HG02973 (cell line): ENCODE data around the gene ADGRG1.
A peak's percentile ranks its signal among the peaks of the same experiment; 100 is the strongest.

Source experiments
- ATAC-seq: cut with Tn5 transposase; IDR thresholded peaks from one replicate; pipeline ENCODE4 v1.9.1; 2021; ENCODE audit warnings: moderate library complexity; ENCODE audit not compliant: unreplicated experiment

The ADGRG1 gene

DNA sequence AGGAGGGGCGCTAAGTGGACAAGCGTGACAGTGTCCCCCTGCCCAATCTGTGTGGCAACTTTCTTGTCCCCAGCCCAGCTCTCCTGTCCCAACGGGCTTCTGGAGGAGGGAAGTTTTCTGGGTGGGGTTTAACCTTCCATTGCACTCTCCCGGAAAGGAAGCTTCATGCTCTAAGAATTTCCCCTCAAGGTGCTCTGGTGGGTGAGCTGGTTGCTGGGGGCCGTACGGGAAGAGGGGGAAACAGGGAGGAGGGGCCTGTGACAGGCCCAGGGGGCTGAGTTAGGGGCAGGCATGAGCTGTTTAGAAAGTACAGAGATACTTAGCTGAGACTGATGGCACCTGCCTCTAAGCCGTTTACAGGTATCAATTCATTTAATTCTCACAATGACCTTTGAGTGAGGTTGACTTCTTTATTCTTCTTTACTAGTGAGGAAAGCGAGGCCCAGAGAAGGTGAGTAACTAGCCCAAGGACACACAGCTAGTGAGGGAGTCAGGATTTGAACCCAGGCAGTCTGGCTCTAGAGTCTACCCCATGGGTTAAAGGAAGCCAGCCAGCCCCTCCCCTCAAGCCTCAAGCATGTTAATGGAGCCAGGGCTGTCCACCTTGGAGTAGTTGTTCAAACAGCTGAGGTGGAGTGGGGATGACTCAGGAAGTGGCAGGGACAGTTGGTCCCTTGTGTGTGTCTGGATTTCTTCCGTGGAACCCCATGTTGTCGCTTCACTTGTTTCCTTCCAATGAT, 18.9 kb downstream of the ADGRG1 start:
- no peak for ATAC-seq

DNA sequence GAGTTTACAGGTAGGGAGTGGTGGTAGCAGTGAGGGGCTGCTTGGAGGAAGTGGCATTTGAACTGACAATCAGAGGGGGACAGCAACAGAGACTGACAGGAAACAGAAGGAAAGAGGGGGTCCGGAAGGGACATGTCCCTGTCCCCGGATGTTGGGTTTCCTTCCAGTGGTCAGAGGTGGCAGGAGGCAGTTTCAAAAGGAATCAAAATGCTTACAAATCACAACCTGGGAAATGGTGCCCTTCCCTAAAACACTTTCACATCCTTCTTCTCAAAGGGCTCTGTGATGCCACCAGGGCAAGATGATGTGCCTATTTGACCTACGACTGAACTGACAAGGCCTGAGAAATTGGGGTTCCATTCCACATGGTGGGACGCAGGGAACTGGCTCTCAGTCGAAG, 19.7 kb downstream of the ADGRG1 start:
- no peak for ATAC-seq

DNA sequence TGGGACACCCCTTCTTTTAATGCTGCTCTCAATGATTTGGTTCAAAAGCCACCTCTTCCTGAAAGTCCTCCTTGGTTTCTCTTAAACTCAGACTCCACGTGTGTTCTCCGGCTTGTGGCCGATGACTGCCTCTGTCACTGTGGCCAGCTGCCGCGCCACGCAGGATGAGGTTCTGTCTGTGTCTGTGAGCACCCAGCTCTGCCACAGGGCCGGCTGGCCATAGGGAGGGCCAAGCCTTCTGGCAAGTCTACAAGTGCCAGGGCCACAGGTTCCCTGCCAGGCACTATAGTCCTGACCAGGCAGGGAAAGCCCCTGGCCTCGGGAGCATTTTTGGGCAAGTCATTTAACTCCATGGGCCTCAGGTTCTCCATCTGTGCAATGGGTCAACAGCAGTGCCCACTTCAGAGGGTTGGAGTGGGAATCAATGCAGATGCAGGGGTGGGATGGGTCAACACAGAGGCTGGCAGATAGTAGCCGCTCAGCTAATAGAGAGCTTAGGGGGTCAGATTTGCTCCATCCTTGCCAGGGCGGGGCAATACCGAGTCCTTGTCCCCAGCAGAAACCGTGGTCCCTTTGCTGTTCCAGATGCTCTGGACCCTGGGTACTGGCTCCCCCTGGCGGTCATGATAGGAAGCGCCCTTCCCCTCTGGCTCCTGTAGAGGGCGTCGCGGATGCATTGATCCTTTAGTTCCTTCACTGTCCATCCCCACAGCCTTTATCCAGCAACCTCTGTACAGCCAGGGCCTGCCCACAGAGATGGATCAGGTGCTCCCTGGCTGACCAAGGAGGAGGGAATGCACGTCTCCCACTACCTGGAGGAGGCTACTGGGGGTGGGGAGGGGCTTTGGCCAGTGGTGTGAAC, 20.4 kb downstream of the ADGRG1 start:
- peak; percentile 40 for ATAC-seq

DNA sequence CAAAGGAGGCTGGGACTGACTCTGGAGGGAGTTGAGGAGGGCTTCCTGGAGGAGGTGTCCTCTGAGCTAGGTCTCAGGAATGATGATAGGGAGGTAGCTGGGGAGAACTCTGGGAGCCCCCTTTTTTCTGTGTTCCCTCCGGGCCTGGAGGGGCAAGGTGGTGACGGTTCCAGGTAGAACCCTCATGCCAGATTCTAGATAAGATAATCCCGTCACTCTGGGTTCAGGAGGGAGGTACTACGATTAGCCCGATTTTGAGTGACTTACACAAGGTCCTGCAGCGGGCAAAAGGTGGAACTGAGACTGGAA, 21.0 kb downstream of the ADGRG1 start:
- ATAC-seq: no peak

DNA sequence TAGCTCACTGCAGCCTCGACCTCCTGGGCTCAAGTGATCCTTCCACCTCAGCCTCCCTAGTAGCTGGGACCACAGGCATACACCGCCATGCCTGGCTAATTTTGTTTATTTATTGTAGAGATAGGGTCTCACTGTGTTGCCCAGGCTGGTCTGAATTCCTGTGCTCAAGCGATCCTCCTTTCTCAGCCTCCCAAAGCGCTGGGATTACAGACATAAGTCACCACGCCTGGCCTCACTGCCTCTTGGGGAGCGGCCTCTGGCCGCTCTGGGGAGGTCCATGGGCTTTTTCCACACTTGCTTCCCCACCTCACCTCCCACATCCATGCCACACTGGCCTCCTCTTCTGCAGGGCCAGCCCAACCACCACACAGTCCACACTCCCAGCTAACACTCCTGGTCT, 21.4 kb downstream of the ADGRG1 start:
- no peak for ATAC-seq

DNA sequence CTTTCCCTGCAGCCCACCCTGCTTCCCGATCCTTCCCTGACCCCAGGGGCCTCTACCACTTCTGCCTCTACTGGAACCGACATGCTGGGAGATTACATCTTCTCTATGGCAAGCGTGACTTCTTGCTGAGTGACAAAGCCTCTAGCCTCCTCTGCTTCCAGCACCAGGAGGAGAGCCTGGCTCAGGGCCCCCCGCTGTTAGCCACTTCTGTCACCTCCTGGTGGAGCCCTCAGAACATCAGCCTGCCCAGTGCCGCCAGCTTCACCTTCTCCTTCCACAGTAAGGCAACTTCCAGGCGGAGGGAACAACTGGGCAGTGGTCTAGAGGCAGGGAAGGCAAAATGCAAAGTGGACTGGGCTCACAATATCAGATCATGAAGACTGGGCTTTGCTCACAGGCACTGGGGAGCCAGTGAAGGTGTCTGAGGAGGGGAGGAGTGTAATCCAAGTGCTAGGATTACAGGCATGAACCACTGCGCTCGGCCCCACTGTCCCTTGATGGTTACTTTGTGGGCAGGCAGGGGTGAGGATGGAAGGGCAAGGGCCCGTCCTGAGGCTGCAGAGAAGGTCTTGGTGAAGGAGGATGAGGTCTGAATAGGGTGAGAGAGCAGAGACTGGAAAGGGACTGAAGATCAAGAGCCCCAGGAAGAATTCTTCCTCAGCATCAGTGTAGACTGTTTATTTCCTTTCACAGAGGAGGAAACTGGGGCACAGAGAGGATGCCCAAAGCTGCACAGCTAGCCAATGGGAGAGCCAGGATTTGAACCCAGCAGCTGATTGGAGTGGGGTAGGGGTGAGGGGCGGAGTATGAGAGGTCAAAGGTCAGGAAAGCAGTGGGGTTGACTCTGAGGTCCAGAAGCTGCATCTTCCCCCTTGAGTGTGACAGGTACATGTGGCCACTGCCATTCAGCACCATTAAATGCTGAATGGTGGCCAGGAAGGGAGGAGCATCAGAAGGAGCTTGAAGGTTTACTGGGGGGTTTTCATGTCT, 23.2 kb downstream of the ADGRG1 start:
- ATAC-seq: no peak

DNA sequence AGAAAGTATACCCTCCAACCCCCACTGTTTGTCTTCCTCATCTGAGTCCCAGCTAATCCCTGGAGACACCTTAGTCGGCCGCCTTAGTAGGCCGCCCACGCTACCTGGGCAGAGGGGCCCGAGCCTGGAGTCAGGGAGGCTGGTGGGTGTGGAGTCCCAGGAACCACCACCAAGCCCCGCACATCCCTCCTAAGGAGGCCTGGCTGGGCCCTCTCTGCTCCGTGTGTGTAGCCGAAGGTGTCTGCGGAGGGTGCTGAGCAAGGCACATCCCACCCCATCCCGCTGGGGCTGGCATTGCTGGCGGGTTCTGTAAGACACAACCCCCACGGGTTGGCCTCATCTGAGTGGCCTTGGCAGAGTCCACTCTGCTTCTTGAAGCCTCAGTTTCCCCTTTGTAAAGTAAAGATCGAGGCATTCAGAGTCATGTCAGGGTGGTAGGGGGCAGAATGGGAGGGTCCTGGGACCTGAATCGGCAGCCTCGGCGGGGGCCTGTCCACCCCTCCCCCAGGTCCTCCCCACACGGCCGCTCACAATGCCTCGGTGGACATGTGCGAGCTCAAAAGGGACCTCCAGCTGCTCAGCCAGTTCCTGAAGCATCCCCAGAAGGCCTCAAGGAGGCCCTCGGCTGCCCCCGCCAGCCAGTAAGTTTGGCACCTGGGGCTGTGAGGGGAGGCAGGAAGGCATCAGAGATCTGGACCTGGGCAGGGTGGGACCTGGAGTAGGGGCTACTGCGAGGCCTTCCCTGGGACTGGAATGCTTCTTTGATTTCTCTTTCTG, 24.5 kb downstream of the ADGRG1 start:
- ATAC-seq: no peak

DNA sequence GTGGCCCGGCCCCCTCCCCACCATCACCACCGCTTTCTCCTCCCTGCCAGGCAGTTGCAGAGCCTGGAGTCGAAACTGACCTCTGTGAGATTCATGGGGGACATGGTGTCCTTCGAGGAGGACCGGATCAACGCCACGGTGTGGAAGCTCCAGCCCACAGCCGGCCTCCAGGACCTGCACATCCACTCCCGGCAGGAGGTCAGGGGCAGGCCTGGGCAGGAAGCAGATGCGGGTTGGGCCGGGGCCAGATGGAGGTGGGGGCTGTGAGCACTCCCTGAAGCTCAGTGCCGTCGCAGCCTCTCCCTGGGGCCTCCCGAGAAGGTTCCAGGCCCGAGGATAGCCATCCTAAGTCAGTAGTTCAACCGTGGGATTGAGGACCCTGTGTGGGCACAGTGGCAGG, 25.5 kb downstream of the ADGRG1 start:
- no peak for ATAC-seq

DNA sequence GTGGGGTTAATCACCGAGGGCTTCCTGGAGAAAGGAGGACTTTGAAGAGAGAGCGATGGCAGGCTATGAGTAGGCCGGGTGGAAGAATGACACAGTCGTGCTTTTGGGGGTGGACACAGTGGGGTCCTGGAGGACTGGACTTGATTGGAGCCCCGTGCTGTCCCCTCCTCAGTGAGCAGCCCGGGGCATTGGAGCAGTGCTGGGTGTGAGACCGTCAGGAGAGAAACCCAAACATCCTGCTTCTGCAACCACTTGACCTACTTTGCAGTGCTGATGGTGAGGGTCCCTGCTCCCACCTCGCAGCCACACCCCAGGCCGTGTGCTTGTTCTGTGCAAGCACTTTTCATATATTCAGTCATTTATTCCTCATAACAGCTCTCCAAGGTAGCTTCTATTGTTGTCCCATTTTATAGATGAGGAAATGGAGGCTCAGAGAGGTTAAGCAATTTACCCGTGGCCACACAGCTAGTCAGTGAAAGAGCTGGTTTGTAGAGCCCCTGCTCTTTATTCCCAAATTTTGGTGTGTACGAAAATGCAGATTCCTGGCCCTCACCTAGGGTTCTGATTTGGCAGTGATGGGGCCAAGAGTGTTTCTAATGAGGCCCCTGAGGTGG, 28.0 kb downstream of the ADGRG1 start:
- ATAC-seq: no peak

DNA sequence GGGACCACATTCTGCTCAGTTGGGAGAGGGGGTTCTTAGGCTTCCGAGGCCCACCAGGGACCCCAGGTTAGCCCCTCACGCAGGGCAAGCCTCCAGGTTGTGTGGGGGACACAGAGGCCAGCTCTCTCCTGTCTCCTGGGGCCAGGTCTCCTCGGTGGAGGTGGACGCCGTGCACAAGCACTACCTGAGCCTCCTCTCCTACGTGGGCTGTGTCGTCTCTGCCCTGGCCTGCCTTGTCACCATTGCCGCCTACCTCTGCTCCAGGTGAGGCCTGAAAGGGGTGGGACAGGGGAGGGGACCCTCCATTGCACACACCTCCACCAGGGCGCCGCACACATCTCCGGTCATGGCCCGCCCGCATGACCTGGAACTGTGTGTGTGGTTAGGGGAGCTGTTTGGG, 28.8 kb downstream of the ADGRG1 start:
- no peak for ATAC-seq

DNA sequence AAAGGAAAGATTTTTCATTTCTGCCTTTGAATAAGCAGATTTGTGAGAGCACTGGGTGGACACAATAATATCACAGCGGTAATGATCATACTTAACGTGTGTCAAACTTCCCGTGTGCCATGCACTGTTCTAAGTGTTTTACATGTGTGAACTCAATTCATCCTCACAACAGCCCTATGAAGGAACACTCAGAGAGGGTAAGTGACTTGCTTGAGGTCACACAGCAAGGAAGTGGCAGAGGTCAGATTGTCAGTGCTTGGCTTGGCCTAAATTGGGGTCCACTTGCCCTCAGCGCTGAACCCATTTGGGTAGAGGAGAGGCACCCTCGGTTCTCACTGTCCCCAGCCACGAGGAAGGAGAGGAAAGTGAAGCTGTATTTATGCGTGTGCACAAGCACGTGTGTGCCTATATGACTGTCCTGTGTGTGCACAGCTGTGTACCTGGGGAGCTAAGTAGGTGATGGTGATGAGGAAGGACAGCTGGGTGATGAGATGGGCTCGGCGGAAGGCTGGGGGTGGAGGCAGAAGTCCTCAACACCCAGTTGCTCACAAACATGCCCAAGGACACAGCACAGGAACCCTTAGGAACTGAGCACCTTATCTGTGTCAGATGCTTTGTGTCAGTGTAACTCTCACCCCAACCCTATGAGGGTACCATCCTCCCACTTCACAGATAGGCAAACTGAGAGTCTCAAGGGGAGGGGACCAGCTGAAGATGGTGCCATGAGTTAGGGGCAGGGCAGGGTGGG, 29.9 kb downstream of the ADGRG1 start:
- no peak for ATAC-seq

DNA sequence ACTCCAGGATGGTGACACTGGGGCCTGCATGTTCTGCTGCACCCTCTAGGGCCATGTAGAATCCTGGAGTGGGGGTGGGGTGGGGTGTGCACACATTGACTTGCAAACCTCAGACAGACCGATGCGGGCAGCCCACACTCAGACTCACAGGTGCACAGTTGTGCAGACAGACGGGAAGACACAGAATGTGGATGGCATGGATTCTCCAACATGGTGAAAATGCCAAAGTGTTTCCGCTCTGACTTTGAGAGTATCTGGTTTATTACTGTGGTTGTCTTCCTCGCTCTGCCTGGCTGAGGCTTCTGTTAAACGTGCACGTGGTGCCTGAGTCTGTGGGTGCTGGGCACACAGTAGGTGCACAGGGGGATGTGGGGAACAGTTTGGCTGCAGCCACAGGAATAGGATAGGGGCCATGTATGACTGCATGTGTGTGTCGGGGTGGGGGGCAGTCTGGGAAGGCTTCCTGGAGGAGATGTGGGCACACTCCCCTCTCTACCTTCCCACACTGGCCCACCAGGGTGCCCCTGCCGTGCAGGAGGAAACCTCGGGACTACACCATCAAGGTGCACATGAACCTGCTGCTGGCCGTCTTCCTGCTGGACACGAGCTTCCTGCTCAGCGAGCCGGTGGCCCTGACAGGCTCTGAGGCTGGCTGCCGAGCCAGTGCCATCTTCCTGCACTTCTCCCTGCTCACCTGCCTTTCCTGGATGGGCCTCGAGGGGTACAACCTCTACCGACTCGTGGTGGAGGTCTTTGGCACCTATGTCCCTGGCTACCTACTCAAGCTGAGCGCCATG, 30.6 kb downstream of the ADGRG1 start:
- no peak for ATAC-seq

DNA sequence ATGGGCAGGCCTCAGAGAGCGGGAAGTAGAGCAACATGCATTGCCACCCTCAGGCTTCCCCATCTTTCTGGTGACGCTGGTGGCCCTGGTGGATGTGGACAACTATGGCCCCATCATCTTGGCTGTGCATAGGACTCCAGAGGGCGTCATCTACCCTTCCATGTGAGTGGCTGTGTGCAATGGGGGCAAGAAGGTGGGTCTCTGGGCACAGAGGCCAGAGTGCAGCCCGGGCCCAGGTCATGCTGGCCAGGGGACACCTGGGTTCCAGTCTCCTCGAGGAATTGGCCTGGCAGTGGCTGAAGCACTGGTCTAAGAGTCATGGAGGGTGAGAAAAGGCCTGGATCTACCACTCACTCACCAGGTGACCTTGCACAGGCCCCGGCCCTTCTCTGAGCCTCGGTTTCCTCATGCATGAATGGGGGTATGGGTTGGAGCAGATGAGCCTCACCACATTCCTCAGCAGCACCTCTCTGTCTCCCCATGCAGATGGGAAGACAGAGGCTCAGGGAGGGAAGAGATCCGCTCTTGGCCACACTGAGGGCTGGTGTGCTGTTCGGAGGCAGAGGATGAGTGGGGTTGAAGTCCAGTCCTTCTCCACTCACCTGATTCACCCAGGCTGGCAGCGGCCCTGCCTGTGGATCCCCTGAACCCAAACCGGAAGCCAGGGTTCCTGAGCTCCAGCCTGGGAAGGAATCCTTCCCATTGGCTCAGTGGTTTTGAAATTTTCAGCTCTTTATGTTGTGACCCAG, 32.5 kb downstream of the ADGRG1 start:
- no peak for ATAC-seq

DNA sequence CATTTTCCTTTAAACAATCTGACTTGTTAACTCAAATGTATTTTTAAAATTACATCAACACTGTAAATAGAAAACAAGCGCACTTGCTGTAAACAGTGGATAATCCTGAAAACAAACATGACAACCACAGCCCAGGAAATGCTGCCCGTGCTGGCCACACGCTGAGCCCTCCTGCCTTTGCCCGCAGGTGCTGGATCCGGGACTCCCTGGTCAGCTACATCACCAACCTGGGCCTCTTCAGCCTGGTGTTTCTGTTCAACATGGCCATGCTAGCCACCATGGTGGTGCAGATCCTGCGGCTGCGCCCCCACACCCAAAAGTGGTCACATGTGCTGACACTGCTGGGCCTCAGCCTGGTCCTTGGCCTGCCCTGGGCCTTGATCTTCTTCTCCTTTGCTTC, 33.1 kb downstream of the ADGRG1 start:
- ATAC-seq: no peak

DNA sequence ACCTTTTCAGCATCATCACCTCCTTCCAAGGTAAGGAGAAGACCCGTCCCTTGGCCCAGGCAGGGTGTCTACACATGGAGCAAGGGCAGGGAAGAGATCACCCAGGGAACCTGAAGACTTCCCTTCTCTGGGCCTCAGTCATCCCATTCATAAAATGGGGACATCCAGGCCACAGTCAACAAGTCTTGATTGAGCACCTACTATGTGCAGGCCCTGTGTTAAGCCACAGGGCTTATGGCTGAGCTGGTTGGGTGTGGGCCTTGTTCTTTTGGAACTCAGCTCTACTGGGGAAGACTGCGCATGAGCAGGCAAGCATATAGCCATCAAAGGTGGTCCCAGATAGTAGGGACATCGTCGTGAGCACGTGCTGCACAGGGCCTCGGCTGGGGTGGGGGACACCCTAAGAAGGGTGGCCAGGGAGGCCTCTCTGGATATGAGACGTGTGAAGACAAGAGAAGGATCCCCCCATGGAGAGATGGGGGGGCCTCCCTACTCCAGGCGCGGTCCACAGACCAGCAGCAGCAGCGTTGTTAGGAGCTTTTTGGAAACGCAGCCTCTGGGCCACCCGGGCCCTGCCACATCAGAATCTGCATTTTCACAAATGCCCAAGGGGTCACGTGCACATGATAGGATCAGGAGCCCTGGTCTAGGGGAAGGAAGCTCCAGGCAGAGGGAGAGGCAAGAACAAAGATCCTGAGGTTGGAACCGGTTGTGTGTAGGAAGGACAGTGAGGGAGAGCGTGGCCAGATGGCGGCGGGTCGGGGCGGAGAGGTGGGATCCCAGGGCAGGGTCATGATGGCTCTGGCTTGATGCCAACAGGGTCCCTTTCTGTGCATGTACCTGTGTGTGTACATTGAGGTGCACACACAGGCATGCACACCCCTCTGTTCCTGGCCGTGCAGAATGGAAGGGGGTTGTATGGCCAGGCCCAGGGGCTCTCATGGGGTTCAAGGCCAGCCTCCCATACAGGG, 33.8 kb downstream of the ADGRG1 start:
- ATAC-seq: no peak

DNA sequence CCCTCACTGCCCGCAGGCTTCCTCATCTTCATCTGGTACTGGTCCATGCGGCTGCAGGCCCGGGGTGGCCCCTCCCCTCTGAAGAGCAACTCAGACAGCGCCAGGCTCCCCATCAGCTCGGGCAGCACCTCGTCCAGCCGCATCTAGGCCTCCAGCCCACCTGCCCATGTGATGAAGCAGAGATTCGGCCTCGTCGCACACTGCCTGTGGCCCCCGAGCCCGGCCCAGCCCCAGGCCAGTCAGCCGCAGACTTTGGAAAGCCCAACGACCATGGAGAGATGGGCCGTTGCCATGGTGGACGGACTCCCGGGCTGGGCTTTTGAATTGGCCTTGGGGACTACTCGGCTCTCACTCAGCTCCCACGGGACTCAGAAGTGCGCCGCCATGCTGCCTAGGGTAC, 35.0 kb downstream of the ADGRG1 start:
- no peak for ATAC-seq
